ENCODE data around the gene ARHGEF17. TPM values are rescaled to one million over a fixed set of nuclear protein-coding genes. Genes with fewer than 3 reads are reported as not detected.

ARHGEF17 gene
- total RNA-seq, 2 experiments from 2014 or later: not detected

DNA sequence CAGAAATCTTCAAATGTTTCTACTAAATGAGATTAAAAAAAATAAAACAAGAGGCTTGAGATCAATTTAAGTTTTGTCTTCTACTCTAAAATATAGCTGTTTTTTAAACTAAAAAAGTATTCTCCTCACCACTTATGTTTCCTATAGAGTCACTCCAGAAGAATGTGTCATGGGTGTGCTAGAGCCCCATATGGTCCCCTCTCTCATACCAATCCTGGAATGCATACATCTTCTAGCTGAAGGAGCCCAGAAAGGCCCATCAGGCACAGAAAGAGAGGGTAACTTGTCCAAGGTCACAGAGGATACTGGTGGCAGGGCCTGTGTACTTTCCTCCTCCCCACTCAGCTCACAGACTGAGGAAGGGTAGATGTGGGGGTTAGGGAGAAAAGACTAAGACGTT is 102.6 kb downstream of the ARHGEF17 start:
- Mint-ChIP-seq H3K4me1 (peaks cover 8% of the 10 kb centered on the region), H3K9me3 (ENCODE audit: low read depth) (no peaks in the 10 kb centered on the region), H3K4me3 (no peak overlapping the region), H3K27ac (no peak overlapping the region), H3K27me3 (no peaks in the 10 kb centered on the region), H3K36me3 (peaks cover 7% of the 10 kb centered on the region)
- CTCF ChIA-PET: interaction anchor here (0.7 to 2.9 kb wide), 3 partner anchors 8 to 59 kb away, joined by 3 to 15 read pairs (median 5); no protein-coding TSS in a partner anchor
- no peak for ATAC-seq
- DNase-seq: no peak

DNA sequence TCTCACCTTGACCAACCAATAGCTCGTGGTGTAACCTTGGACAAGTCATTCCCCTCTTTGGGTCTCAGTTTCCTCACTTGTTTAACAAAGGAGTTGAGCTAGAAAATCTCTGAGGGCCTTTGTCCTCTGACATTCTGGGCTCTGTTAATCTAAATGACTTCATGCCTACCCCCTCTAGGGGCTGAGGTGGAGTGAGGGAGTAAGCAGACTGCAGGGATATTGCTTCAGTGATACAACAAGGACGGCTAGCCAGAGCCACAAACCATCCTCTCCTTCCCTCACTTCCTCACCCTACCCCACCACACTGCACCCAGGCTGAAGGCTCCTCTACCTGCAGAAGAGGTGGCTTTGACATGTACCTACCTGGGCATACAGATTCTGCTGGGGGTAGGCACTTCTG is 103.0 kb downstream of the ARHGEF17 start:
- H3K4me3 Mint-ChIP-seq: no peak overlapping the region
- ATAC-seq (no peak), DNase-seq (no peak)
- H3K27ac Mint-ChIP-seq: no peak overlapping the region
- H3K9me3 Mint-ChIP-seq (ENCODE audit: low read depth): no peaks in the 10 kb centered on the region
- H3K4me1 Mint-ChIP-seq: peaks cover 8% of the 10 kb centered on the region
- H3K36me3 Mint-ChIP-seq: peaks cover 7% of the 10 kb centered on the region
- H3K27me3 Mint-ChIP-seq: no peaks in the 10 kb centered on the region
- CTCF ChIA-PET: interaction anchor here (1.8 to 2.9 kb wide), 2 partner anchors 18 to 60 kb away, joined by 5 to 15 read pairs; no protein-coding TSS in a partner anchor

DNA sequence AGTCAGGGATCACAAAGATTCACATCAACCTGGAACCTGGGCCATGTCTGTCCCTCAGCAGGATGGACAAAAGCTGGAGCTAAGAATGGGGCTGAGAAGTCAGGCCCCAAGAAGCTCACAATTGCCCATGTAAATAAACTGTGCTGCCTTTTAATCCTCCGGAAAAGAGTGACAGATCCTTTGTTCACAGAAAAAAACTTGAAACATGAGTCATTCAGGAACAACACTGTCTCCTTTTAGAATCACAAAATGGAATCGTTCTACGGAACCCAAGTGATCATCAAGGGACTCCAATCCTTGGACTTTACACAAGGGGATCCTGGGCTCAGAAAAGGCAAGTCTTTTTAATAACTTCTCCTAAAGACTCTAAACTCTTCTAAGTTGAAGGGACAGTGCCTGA is 104.2 kb downstream of the ARHGEF17 start:
- H3K36me3 Mint-ChIP-seq: peaks cover 7% of the 10 kb centered on the region
- ATAC-seq (no peak), DNase-seq (no peak)
- CTCF ChIA-PET: interaction anchor here (1.8 to 2.9 kb wide), 2 partner anchors 19 to 61 kb away, joined by 5 to 15 read pairs; no protein-coding TSS in a partner anchor
- no peaks in the 10 kb centered on the region for H3K9me3 Mint-ChIP-seq (ENCODE audit: low read depth)
- H3K4me1 Mint-ChIP-seq: peaks cover 8% of the 10 kb centered on the region
- H3K4me3 Mint-ChIP-seq: no peak overlapping the region
- H3K27ac Mint-ChIP-seq: no peak overlapping the region
- H3K27me3 Mint-ChIP-seq: no peaks in the 10 kb centered on the region

DNA sequence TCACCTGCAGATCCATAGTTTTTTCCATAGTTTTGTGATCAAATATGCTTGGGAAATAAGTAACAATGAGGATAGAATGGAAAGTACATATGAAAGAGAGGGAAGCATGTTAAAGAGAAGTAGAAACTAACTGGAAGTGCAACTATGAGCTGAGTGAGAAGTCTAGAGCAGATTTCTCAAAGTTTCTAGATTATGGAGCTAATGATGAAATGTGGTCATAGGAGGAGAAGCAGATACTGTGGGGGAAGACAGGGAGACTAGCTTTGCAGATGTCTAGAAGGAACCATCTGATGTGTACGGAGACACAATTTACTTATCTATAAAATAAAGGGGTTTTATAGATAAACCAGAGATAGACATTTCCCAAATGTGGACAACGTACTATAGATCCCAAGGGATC is 105.2 kb downstream of the ARHGEF17 start:
- Mint-ChIP-seq H3K36me3 (peaks cover 10% of the 10 kb centered on the region), H3K9me3 (ENCODE audit: low read depth) (no peaks in the 10 kb centered on the region), H3K27me3 (no peaks in the 10 kb centered on the region), H3K4me3 (no peak overlapping the region), H3K4me1 (peaks cover 8% of the 10 kb centered on the region), H3K27ac (no peak overlapping the region)
- DNase-seq: no peak
- CTCF ChIA-PET: interaction anchor here (1.0 kb wide), 1 partner anchor 20 kb away, joined by 3 read pairs; no protein-coding TSS in a partner anchor
- ATAC-seq: no peak

DNA sequence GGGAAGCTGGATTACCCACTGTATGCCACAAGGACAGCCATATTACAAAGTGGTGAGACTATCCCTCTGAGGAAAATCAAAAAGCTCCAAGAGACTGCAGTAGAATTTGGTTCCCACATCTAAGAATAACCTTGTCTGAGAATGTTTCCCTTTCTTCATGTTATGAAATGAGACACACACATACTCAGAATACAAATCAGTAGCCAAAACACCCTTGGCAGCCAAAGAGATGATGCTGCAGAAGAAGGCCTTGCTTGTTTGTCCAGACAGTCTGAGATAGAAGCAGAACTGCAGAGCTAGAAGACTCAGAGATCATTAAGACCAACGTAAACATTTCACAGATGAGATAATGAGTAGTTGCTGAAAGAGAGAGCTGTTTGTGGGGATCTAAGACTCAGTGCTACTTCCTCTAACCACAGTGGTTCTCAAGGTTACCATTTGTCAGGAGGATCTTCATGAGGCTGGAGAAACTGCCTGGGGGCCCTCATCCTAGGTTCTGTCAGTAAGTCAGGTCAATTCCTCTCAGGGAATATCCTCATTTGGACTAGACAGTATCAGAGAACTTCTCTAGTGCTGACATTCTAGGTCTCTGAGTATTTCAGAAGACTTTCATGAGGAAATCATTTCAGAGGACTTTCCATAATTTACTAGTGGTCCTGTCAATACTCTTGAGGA is 107.0 kb downstream of the ARHGEF17 start:
- ATAC-seq: peak; percentile 43
- H3K36me3 Mint-ChIP-seq: peaks cover 6% of the 10 kb centered on the region
- H3K27me3 Mint-ChIP-seq: no peaks in the 10 kb centered on the region
- H3K4me1 Mint-ChIP-seq: peaks cover 8% of the 10 kb centered on the region
- no peaks in the 10 kb centered on the region for H3K9me3 Mint-ChIP-seq (ENCODE audit: low read depth)
- no peak overlapping the region for H3K4me3 Mint-ChIP-seq
- H3K27ac Mint-ChIP-seq: no peak overlapping the region
- no peak for DNase-seq
- CTCF ChIA-PET: interaction anchor here (0.6 to 3.2 kb wide), 10 partner anchors 8 to 1035 kb away, joined by 3 to 15 read pairs (median 4); no protein-coding TSS in a partner anchor

DNA sequence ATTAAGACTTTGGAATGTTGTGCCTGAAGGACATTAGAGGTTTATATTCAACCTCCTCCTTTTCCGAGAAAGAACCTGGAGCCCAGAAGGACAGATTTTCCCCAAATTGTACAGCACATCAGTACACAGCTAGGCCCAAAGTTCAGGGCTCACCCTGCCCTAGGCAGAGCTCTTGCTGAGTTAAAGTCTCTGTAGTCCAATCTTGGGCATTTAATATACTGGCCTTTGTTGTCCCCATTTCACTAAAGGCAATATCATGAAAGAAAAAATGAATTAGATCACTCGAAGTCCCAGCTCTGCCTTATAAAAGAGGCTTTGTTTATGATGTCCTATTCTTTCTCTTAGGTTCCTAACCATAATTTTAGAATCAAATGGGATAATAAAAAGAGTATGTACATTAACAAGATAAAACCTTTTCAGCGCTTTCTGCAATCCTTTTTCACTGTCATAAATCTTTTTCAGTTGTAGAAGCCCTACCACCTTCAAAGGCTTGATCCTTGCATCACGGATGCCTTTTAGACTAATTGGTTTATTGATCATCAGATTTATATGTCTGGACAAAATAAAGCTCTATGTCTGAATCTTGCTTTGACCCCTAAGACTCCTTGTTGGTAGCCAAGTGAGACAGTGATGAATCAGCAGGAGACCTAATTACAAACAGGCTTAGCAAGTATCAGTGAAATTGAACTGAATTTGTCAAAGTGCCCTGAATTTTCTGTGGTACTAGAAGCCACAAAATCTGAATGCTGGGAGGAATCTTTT is 108.0 kb downstream of the ARHGEF17 start:
- CTCF ChIA-PET: interaction anchor here (0.6 to 3.2 kb wide), 7 partner anchors 13 to 1034 kb away, joined by 3 to 15 read pairs (median 6); partner anchors contain the start of gene RELT
- no peak overlapping the region for H3K27ac Mint-ChIP-seq
- H3K36me3 Mint-ChIP-seq: peaks cover 6% of the 10 kb centered on the region
- H3K4me1 Mint-ChIP-seq: peaks cover 8% of the 10 kb centered on the region
- H3K27me3 Mint-ChIP-seq: no peaks in the 10 kb centered on the region
- no peak overlapping the region for H3K4me3 Mint-ChIP-seq
- no peak for ATAC-seq
- no peaks in the 10 kb centered on the region for H3K9me3 Mint-ChIP-seq (ENCODE audit: low read depth)
- DNase-seq: no peak

DNA sequence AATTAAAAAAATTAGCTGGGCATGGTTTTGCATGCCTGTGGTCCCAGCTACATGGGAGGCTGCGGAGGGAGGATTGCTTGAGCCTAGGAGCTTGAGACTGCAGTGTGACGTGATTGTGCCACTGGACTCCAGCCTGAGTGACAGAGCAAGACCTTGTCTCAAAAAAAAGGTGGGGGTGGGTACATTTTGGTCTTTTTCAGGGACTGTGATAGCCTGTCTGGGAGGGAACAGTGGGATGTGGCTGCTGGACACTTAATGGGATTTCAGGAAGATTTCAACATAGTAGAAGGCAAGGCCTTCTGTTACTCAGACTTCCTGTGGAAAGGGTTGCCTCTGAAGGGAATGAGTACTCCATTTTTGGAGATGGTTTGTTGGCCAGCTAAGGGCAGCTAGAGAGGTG is 108.7 kb downstream of the ARHGEF17 start:
- Mint-ChIP-seq H3K4me1 (peaks cover 8% of the 10 kb centered on the region), H3K27ac (no peak overlapping the region), H3K4me3 (no peak overlapping the region), H3K27me3 (no peaks in the 10 kb centered on the region), H3K36me3 (peaks cover 6% of the 10 kb centered on the region), H3K9me3 (ENCODE audit: low read depth) (no peaks in the 10 kb centered on the region)
- ATAC-seq (no peak), DNase-seq (no peak)
- CTCF ChIA-PET: interaction anchor here (1.3 to 3.2 kb wide), 3 partner anchors 12 to 65 kb away, joined by 3 to 15 read pairs (median 10); partner anchors contain the start of gene RELT

Other genes starting within 250 kb of the ARHGEF17 start
- gene FCHSD2, start 166.0 kb upstream of the ARHGEF17 start, total RNA-seq: 10 to 100 TPM; 42.1 to 71.0 TPM
- not detected for gene P2RY2, start 90.0 kb upstream of the ARHGEF17 start, total RNA-seq
- gene P2RY6, start 35.9 kb upstream of the ARHGEF17 start, total RNA-seq: not detected
- 10 to 100 TPM; 31.2 to 39.6 TPM for gene RELT, start 68.1 kb downstream of the ARHGEF17 start, total RNA-seq